ENCODE measurements around the gene OSBPL8.

OSBPL8 gene

GRCh38 chr12:76556368-76556767, 3.2 kb downstream of the OSBPL8 start:
- no peak for DNase-seq (ENCODE audit: low read depth)

- DNase-seq (ENCODE audit: low read depth), result no peak
Observed at GRCh38 chr12:76555797-76556196, 3.8 kb downstream of the OSBPL8 start.

GRCh38 chr12:76555231-76555767, 4.3 kb downstream of the OSBPL8 start:
- DNase-seq (ENCODE audit: low read depth), result no peak

DNA sequence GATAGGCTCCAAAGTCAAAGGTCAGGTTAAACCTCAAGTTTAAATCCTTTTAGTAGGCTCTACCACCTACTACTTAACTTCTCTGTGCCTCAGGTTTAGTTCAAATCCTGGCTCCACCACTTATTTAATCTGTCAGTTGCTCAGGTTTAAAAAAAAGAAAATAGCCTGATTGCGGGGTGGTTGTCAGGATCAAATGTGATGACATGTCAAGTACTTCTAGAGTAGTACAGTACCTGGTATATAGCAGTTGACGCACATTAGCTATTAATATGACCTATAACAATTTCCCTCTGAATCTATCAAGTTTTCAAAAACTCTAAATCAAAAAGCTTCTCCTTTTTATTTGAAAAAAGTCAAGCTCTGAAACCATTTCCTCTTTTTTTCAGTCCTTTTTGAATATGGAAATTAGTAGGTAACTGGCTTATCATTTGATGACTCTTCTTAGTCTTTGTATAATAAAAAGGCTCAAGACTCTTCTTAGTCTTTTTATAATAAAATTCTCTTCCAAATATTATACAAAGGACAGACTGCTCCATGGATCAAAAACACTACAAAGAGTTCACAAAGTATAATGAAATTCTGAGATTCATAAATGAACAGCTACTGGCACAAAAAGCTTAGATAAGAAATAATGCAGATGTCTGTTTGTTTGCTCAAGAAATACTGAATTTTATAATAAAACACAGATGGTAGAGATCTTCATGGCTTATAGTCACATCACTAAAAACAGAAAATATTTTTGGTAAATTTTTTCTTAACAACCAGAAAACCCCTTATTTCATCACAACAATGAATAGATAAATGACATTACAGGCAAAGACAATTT, 5.0 kb downstream of the OSBPL8 start:
- no peak for DNase-seq (ENCODE audit: low read depth)

GRCh38 chr12:76552343-76552938, 7.1 kb downstream of the OSBPL8 start:
- no peak for DNase-seq (ENCODE audit: low read depth)

DNA sequence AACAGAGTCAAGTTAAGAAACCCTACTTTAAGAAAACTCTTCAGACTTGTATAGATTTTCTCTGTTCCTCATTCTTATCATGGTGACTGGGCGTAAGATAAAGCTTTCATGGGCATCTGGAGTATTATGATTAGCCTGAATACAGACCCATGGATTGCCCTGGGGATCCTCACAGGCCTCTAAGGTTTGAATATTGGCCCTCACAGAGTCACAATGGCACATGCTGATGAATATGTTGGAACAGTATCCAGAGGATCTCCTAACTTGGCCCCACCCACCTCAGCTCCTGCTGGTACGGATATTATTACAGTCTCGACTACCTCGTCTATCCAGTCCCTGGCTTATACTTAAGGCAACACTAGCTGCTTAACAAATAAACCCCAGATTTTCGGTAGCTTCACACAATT, 8.1 kb downstream of the OSBPL8 start:
- DNase-seq (ENCODE audit: low read depth), result no peak

DNA sequence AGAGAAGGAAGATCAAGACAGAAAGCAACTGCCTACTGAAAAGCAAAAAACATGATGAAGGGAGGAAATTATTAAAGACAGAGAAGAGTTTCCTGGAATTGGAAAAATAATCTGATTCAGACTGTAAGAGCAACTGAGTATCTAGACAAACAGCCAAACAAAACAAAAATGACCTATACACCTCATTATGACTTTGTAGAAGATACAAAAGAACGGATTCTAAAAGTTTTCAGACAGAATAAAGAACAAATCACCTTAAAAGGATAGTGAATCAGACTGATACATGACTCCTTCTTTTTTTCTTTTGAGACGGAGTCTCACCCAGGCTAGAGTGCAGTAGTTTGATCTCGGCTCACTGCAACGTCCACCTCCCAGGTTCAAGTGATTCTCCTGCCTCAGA, 10.4 kb downstream of the OSBPL8 start:
- DNase-seq (ENCODE audit: low read depth), result no peak

DNA sequence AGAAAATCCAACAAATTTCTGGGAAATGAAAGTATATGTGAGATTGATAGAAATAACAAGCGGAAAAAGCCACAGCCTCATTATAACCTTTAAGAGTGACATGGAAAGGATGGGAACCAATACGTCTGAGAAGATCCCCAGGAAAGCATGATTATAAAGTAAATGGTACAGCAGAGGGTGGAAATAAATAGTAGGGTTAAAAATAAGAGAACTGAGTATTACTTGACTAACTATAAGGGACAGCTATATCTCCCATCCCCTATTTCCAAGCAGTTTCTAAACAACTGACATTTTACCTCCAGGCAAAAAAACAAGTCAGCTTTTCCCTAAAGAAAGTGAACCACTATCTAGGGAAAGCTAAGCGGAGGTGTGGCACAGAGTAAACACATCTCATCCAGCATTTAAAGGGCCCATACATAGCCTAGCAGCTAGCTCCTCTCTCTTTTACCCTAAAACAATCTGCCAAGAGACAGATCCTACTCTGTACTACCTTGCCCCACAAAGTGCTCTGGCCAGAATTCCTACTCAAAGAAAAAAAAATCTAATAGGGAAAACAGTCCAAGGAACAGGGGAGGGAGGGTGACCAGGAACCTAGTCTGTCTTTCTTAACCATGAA, 11.2 kb downstream of the OSBPL8 start:
- no peak for DNase-seq (ENCODE audit: low read depth)

- no peak for DNase-seq (ENCODE audit: low read depth)
Observed at GRCh38 chr12:76547526-76547925, 12.0 kb downstream of the OSBPL8 start.

- DNase-seq (ENCODE audit: low read depth), result no peak
Observed at GRCh38 chr12:76546889-76547288, 12.7 kb downstream of the OSBPL8 start.

DNA sequence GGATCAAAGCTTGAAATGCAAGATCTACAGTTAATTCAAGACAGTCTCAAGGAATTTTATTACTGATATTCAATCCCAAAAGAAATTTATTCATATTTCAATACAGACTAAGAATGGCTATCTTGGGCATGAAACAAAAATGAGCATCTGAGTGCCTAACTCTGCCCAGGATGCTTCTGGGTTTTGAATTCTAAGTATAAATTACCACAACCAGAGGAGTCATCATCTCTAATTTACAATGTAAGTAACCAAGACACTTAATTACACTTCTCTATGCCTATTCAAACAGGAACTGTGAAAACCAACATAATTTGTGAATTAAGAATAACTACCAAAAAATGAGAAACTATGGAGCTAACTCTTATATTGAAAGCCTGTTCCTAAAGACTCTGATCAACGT, 14.1 kb downstream of the OSBPL8 start:
- DNase-seq (ENCODE audit: low read depth), result no peak

- DNase-seq (ENCODE audit: low read depth), result no peak
Observed at GRCh38 chr12:76544601-76545261, 14.8 kb downstream of the OSBPL8 start.

- no peak for DNase-seq (ENCODE audit: low read depth)
Observed at GRCh38 chr12:76543813-76544347, 15.7 kb downstream of the OSBPL8 start.

- no peak for DNase-seq (ENCODE audit: low read depth)
Observed at GRCh38 chr12:76542908-76543307, 16.7 kb downstream of the OSBPL8 start.

- no peak for DNase-seq (ENCODE audit: low read depth)
Observed at GRCh38 chr12:76539727-76540126, 19.8 kb downstream of the OSBPL8 start.

GRCh38 chr12:76537923-76538322, 21.6 kb downstream of the OSBPL8 start:
- DNase-seq (ENCODE audit: low read depth), result no peak

- no peak for DNase-seq (ENCODE audit: low read depth)
Observed at GRCh38 chr12:76536546-76536945, 23.0 kb downstream of the OSBPL8 start.

DNA sequence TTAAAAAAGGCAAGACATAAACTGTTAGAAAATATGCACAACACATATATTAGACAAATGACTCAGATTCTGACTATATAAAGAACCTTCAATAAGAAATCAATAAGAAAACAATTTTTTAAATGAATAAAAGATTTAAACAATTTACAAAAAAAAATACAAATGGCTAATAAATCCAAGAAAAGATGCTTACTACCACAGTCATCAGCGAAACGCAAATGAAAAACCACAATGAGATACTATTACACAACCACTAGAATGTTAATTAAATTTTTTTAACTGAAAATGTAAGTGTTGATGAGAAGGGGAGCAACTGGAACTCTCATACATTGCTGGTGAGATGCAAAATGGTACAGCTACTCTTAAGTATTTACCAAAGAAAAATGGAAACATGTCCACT, 24.4 kb downstream of the OSBPL8 start:
- no peak for DNase-seq (ENCODE audit: low read depth)

GRCh38 chr12:76533331-76533730, 26.2 kb downstream of the OSBPL8 start:
- no peak for DNase-seq (ENCODE audit: low read depth)

DNA sequence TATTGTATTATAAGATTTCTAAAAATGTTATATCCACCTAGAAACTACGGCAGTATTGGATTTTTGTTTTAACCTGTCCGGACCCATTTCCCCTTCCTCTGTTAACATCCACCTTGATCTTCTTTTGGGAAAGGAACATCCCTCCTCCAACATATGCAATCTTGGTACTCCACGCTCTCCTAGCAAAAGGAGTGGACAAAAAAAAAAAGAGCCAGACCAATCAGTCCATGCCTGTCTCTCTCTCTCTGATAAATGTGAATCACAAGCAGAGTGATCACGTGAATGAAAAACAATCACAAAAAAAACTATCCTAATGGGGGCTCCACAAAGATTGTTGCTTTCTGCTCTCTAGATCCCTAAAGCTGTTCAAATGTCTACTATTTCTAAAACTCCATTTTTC, 27.1 kb downstream of the OSBPL8 start:
- no peak for DNase-seq (ENCODE audit: low read depth)

GRCh38 chr12:76531056-76531455, 28.5 kb downstream of the OSBPL8 start:
- DNase-seq (ENCODE audit: low read depth), result no peak

GRCh38 chr12:76530516-76530915, 29.1 kb downstream of the OSBPL8 start:
- no peak for DNase-seq (ENCODE audit: low read depth)
